ENCODE data around the gene CLCNKA. TPM values are rescaled to one million over a fixed set of nuclear protein-coding genes. Genes with fewer than 3 reads are reported as not detected.
A peak's percentile ranks its signal among the peaks of the same experiment; 100 is the strongest.
"Not testable (repeated sequence)": the region's sequence is repeated elsewhere in the genome, so short reads cannot be mapped to it uniquely, and the experiment has no call there.

Gene CLCNKA
- total RNA-seq, 2 donors from 2014 or later = not detected

GRCh38 chr1:16015960-16016901 lies 5.6 kb upstream of the CLCNKA start:
- H3K27me3 Mint-ChIP-seq = peaks cover 39% of the 10 kb centered on the region
- no peaks in the 10 kb centered on the region for H3K9me3 ChIP-seq (ENCODE audit: control insufficient read depth, low read length, poor library complexity, severe bottlenecking)
- H3K36me3 Mint-ChIP-seq (ENCODE audit: low read depth) = no peaks in the 10 kb centered on the region
- H3K4me3 Mint-ChIP-seq = no peak overlapping the region
- ATAC-seq (no peak), DNase-seq (no peak)
- peaks cover 3% of the 10 kb centered on the region for H3K4me1 Mint-ChIP-seq
- H3K27ac Mint-ChIP-seq = no peak overlapping the region

GRCh38 chr1:16017076-16017460 lies 4.8 kb upstream of the CLCNKA start:
- DNase-seq (no peak), ATAC-seq (no peak)
- no peaks in the 10 kb centered on the region for H3K9me3 ChIP-seq (ENCODE audit: control insufficient read depth, low read length, poor library complexity, severe bottlenecking)
- no peak overlapping the region for H3K4me3 Mint-ChIP-seq
- H3K4me1 Mint-ChIP-seq = peaks cover 3% of the 10 kb centered on the region
- no peak overlapping the region for H3K27ac Mint-ChIP-seq
- no peaks in the 10 kb centered on the region for H3K36me3 Mint-ChIP-seq (ENCODE audit: low read depth)
- H3K27me3 Mint-ChIP-seq = peaks cover 41% of the 10 kb centered on the region

GRCh38 chr1:16017461-16018303 lies 4.2 kb upstream of the CLCNKA start, which contains the start of gene HSPB7:
Gene HSPB7 (minus strand): TSS chr1:16018043. CDS start chr1:16017963, 80 bp downstream.
- no peak for DNase-seq
- H3K4me1 Mint-ChIP-seq = peaks cover 3% of the 10 kb centered on the region
- no peaks in the 10 kb centered on the region for H3K36me3 Mint-ChIP-seq (ENCODE audit: low read depth)
- no peak within 1 kb of the TSS for H3K27ac Mint-ChIP-seq
- H3K9me3 ChIP-seq (ENCODE audit: control insufficient read depth, low read length, poor library complexity, severe bottlenecking) = no peaks in the 10 kb centered on the region
- no peak for ATAC-seq
- H3K4me3 Mint-ChIP-seq = no peak within 1 kb of the TSS
- peaks cover 37% of the 10 kb centered on the region for H3K27me3 Mint-ChIP-seq

- ATAC-seq = no peak
These were observed 3.5 kb upstream of the CLCNKA start for GRCh38 chr1:16018308-16018707.

GRCh38 chr1:16018749-16019643 lies 2.8 kb upstream of the CLCNKA start:
- H3K4me1 Mint-ChIP-seq = peaks cover 3% of the 10 kb centered on the region
- no peak overlapping the region for H3K27ac Mint-ChIP-seq

More at GRCh38 chr1:16018308-16018707, 3.5 kb upstream of the CLCNKA start:
- no peaks in the 10 kb centered on the region for H3K36me3 Mint-ChIP-seq (ENCODE audit: low read depth)
- H3K4me3 Mint-ChIP-seq = no peak overlapping the region
- H3K4me1 Mint-ChIP-seq = peaks cover 3% of the 10 kb centered on the region
- no peaks in the 10 kb centered on the region for H3K9me3 ChIP-seq (ENCODE audit: control insufficient read depth, low read length, poor library complexity, severe bottlenecking)
- DNase-seq = no peak
- peaks cover 38% of the 10 kb centered on the region for H3K27me3 Mint-ChIP-seq
- H3K27ac Mint-ChIP-seq = no peak overlapping the region

GRCh38 chr1:16019644-16020277 lies 2.1 kb upstream of the CLCNKA start:
- H3K27ac Mint-ChIP-seq = no peak overlapping the region
- no peak for DNase-seq
- peaks cover 35% of the 10 kb centered on the region for H3K27me3 Mint-ChIP-seq
- no peaks in the 10 kb centered on the region for H3K36me3 Mint-ChIP-seq (ENCODE audit: low read depth)
- no peak for ATAC-seq
- H3K4me1 Mint-ChIP-seq = peaks cover 3% of the 10 kb centered on the region
- no peaks in the 10 kb centered on the region for H3K9me3 ChIP-seq (ENCODE audit: control insufficient read depth, low read length, poor library complexity, severe bottlenecking)
- H3K4me3 Mint-ChIP-seq = no peak overlapping the region

More at GRCh38 chr1:16018749-16019643, 2.8 kb upstream of the CLCNKA start:
- DNase-seq (no peak), ATAC-seq (no peak)
- Mint-ChIP-seq H3K36me3 (ENCODE audit: low read depth) (no peaks in the 10 kb centered on the region), H3K27me3 (peaks cover 35% of the 10 kb centered on the region), H3K4me3 (no peak overlapping the region)
- H3K9me3 ChIP-seq (ENCODE audit: control insufficient read depth, low read length, poor library complexity, severe bottlenecking) = no peaks in the 10 kb centered on the region

GRCh38 chr1:16020325-16020724 lies 1.5 kb upstream of the CLCNKA start:
- H3K9me3 ChIP-seq (ENCODE audit: control insufficient read depth, low read length, poor library complexity, severe bottlenecking) = no peaks in the 10 kb centered on the region
- H3K36me3 Mint-ChIP-seq (ENCODE audit: low read depth) = no peaks in the 10 kb centered on the region
- H3K4me1 Mint-ChIP-seq = peaks cover 3% of the 10 kb centered on the region
- H3K4me3 Mint-ChIP-seq = no peak overlapping the region
- DNase-seq (no peak), ATAC-seq (no peak)
- no peak overlapping the region for H3K27ac Mint-ChIP-seq
- peaks cover 32% of the 10 kb centered on the region for H3K27me3 Mint-ChIP-seq

- H3K4me3 Mint-ChIP-seq; H3K27ac Mint-ChIP-seq; H3K9me3 ChIP-seq (ENCODE audit: control insufficient read depth, low read length, poor library complexity, severe bottlenecking); H3K4me1 Mint-ChIP-seq; H3K36me3 Mint-ChIP-seq (ENCODE audit: low read depth); ATAC-seq; DNase-seq: not testable (repeated sequence)
- H3K27me3 Mint-ChIP-seq = peaks cover 26% of the 10 kb centered on the region
These were observed 958 bp upstream of the CLCNKA start for GRCh38 chr1:16020878-16021277.

- H3K27me3 Mint-ChIP-seq = peaks cover 25% of the 10 kb centered on the region
- ATAC-seq (no peak), DNase-seq (no peak)
- H3K27ac Mint-ChIP-seq = no peak overlapping the region
- H3K9me3 ChIP-seq (ENCODE audit: control insufficient read depth, low read length, poor library complexity, severe bottlenecking) = no peaks in the 10 kb centered on the region
- no peaks in the 10 kb centered on the region for H3K36me3 Mint-ChIP-seq (ENCODE audit: low read depth)
- no peak overlapping the region for H3K4me3 Mint-ChIP-seq
- H3K4me1 Mint-ChIP-seq = peaks cover 5% of the 10 kb centered on the region
These were observed 557 bp downstream of the CLCNKA start for GRCh38 chr1:16022393-16022792.

GRCh38 chr1:16023050-16023653 lies 1.3 kb downstream of the CLCNKA start:
- DNase-seq = no peak
- Mint-ChIP-seq H3K4me3 (no peak overlapping the region), H3K4me1 (peaks cover 5% of the 10 kb centered on the region), H3K27me3 (peaks cover 30% of the 10 kb centered on the region), H3K27ac (no peak overlapping the region), H3K36me3 (ENCODE audit: low read depth) (no peaks in the 10 kb centered on the region)
- ATAC-seq = no peak
- H3K9me3 ChIP-seq (ENCODE audit: control insufficient read depth, low read length, poor library complexity, severe bottlenecking) = no peaks in the 10 kb centered on the region

GRCh38 chr1:16026302-16026701 lies 4.5 kb downstream of the CLCNKA start:
- H3K27ac Mint-ChIP-seq; H3K9me3 ChIP-seq (ENCODE audit: control insufficient read depth, low read length, poor library complexity, severe bottlenecking); H3K36me3 Mint-ChIP-seq (ENCODE audit: low read depth); H3K4me3 Mint-ChIP-seq; H3K4me1 Mint-ChIP-seq; DNase-seq: not testable (repeated sequence)
- peaks cover 47% of the 10 kb centered on the region for H3K27me3 Mint-ChIP-seq
- ATAC-seq = peak; percentile 7
